SU-DHL-6 (cell line): ENCODE results near the gene TENT4A.

Experiments used
- H2AFZ ChIP-seq: fragments of 200-600 bp; sonication (generic); 2 replicates; pipeline ENCODE4 v1.6.1; 2014; ENCODE audit warnings: low read depth, mild to moderate bottlenecking, moderate library complexity, mixed read lengths, antibody characterized with exemption, low read length; ENCODE audit not compliant: severe bottlenecking
- H3F3A ChIP-seq: fragments of 200-600 bp; shearing (Covaris generic); 2 replicates; pipeline ENCODE4 v1.6.0; 2016; ENCODE audit warnings: antibody characterized with exemption, mild to moderate bottlenecking; ENCODE audit not compliant: insufficient read depth
- H3K27ac ChIP-seq: fragments of 200-600 bp; sonication (generic); 2 replicates; pipeline ENCODE4 v1.5.1; 2016; ENCODE audit warnings: low read depth, mild to moderate bottlenecking, low read length, moderate library complexity, mixed read lengths
- H3K27me3 ChIP-seq: fragments of 200-600 bp; sonication (generic), shearing (Covaris generic); 2 replicates; pipeline ENCODE4 v1.6.0; 2014; ENCODE audit warnings: mild to moderate bottlenecking, low read length
- H3K36me3 ChIP-seq: fragments of 200-600 bp; sonication (generic); 2 replicates; pipeline ENCODE4 v1.6.1; 2014; ENCODE audit warnings: mild to moderate bottlenecking, low read length, mixed read lengths
- H3K4me2 ChIP-seq: fragments of 300-600, 200-600 bp; shearing (Covaris generic), sonication (generic); 2 replicates; pipeline ENCODE4 v1.6.0; 2014; ENCODE audit warnings: low read length, low read depth, mild to moderate bottlenecking; ENCODE audit not compliant: poor library complexity, severe bottlenecking
- H3K4me3 ChIP-seq: fragments of 200-600 bp; sonication (generic); 2 replicates; pipeline ENCODE4 v1.5.1; 2014; ENCODE audit warnings: antibody characterized with exemption, low read length, mild to moderate bottlenecking, mixed read lengths; ENCODE audit not compliant: insufficient read depth, poor library complexity, severe bottlenecking
- H3K79me2 ChIP-seq: fragments of 200-600 bp; sonication (generic); 2 replicates; pipeline ENCODE4 v1.6.1; 2014; ENCODE audit warnings: mild to moderate bottlenecking, low read length, moderate library complexity; ENCODE audit not compliant: insufficient read depth
- H3K9ac ChIP-seq: fragments of 200-600 bp; sonication (generic); 2 replicates; pipeline ENCODE4 v1.7.0; 2014; ENCODE audit warnings: mild to moderate bottlenecking, low read length
- H3K9me2 ChIP-seq: fragments of 200-600 bp; sonication (generic); replicated peaks from 2 replicates; pipeline ENCODE4 v1.6.1; 2014; ENCODE audit warnings: low read length; ENCODE audit not compliant: insufficient read depth
- H3K9me3 ChIP-seq: fragments of 200-600 bp; sonication (generic); 2 replicates; pipeline ENCODE4 v1.6.1; 2014; ENCODE audit warnings: low read length, mixed read lengths; ENCODE audit not compliant: insufficient read depth
- H4K20me1 ChIP-seq: fragments of 200-600 bp; sonication (generic); 2 replicates; pipeline ENCODE4 v1.6.1; 2014; ENCODE audit warnings: low read depth, mild to moderate bottlenecking, antibody characterized with exemption, low read length, moderate library complexity, mixed read lengths
- CTCF ChIP-seq: fragments of 200-600 bp; sonication (generic); IDR thresholded peaks from one replicate; pipeline ENCODE4 v1.5.1; 2017; ENCODE audit warnings: antibody characterized with exemption, mild to moderate bottlenecking, low read length, moderate library complexity; ENCODE audit not compliant: insufficient read depth, poor library complexity, severe bottlenecking
- EZH2phosphoT487 ChIP-seq: fragments of 200-600 bp; sonication (generic), shearing (Covaris generic); conservative IDR thresholded peaks from 2 replicates; pipeline ENCODE4 v1.6.1; 2018; ENCODE audit warnings: mild to moderate bottlenecking, antibody characterized with exemption, low read length, moderate library complexity, mixed read lengths

TENT4A gene

GRCh38 chr5:6784481-6784880 is 71.2 kb downstream of the TENT4A start:
- H3K9me2 ChIP-seq: no peaks in the 10 kb centered on the region
- no peak for TF ChIP-seq CTCF
- TF ChIP-seq EZH2phosphoT487: no peak

DNA sequence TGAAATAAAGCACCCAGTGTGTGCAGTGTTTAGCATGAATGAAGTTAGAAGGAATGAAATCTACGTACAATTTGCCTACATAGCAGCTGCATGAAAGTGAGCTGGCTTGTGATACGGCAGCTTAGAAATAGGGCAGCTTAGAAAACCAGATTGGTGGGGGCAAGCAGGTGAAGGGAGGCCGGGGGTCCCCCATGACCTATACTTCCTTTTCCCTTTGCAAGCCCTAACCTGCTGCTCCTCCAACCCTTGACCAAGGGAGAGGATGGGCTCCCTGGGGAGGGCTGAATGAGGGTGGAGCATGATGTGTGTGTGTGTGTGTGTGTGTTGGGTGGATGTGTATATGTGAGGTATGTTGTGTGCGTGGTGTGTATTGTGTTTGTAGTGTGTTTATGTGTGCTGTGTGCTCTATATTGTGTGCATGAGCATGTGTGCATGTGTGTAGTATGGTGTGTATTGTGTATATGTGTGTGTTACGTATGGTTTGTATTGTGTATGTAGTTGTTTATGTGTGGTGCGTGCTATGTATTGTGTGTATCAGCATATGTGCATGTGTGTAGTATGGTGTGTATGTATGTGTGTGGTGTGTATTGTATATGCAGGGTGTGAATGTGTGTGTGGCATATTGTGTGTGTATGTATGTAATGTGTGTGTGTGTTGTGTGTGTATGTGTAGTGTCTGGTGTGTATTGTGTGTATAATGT is 72.1 kb downstream of the TENT4A start:
- no peak overlapping the region for H3K9ac ChIP-seq
- no peak overlapping the region for H3K4me3 ChIP-seq
- H3K9me2 ChIP-seq: no peaks in the 10 kb centered on the region
- H3F3A ChIP-seq: no peaks in the 10 kb centered on the region
- TF ChIP-seq CTCF: no peak
- no peak for TF ChIP-seq EZH2phosphoT487
- H3K27me3 ChIP-seq: no peaks in the 10 kb centered on the region
- H3K4me2 ChIP-seq: no peak overlapping the region
- no peaks in the 10 kb centered on the region for H3K36me3 ChIP-seq
- no peak overlapping the region for H2AFZ ChIP-seq
- no peaks in the 10 kb centered on the region for H3K79me2 ChIP-seq
- no peaks in the 10 kb centered on the region for H3K9me3 ChIP-seq
- H4K20me1 ChIP-seq: no peaks in the 10 kb centered on the region
- no peak overlapping the region for H3K27ac ChIP-seq

More at GRCh38 chr5:6784481-6784880, 71.2 kb downstream of the TENT4A start:
- no peaks in the 10 kb centered on the region for H3K36me3 ChIP-seq
- no peak overlapping the region for H3K4me3 ChIP-seq
- H3K4me2 ChIP-seq: no peak overlapping the region
- H3K79me2 ChIP-seq: no peaks in the 10 kb centered on the region
- no peak overlapping the region for H3K9ac ChIP-seq
- H3K27me3 ChIP-seq: no peaks in the 10 kb centered on the region
- no peaks in the 10 kb centered on the region for H4K20me1 ChIP-seq
- H2AFZ ChIP-seq: no peak overlapping the region
- no peaks in the 10 kb centered on the region for H3K9me3 ChIP-seq
- H3F3A ChIP-seq: no peaks in the 10 kb centered on the region
- no peak overlapping the region for H3K27ac ChIP-seq

DNA sequence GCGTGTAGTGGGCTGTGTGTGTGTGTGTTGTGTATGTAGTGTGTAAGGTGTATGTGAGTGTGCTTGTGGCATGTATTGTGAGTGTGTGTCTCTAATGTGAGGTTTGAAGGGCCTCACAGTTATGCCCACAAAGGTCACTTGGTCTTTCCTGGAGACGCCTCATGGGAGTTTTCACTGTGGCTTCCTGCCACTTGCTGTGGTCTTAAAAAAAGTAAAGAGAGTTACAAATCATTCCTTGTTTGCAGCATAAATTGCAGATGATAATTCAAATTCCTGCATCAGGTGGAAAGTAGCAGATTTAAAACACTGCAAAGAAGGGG is 72.6 kb downstream of the TENT4A start:
- no peak overlapping the region for H3K4me3 ChIP-seq

More for the DNA sequence above, 72.6 kb downstream of the TENT4A start:
- H3K4me2 ChIP-seq: no peak overlapping the region
- no peak overlapping the region for H3K27ac ChIP-seq
- H3K79me2 ChIP-seq: no peaks in the 10 kb centered on the region
- no peaks in the 10 kb centered on the region for H3K36me3 ChIP-seq
- no peak overlapping the region for H2AFZ ChIP-seq
- H4K20me1 ChIP-seq: no peaks in the 10 kb centered on the region
- H3F3A ChIP-seq: no peaks in the 10 kb centered on the region
- no peaks in the 10 kb centered on the region for H3K9me3 ChIP-seq
- TF ChIP-seq CTCF (no peak), EZH2phosphoT487 (no peak)
- H3K27me3 ChIP-seq: no peaks in the 10 kb centered on the region
- no peaks in the 10 kb centered on the region for H3K9me2 ChIP-seq
- no peak overlapping the region for H3K9ac ChIP-seq
